MCF 10A (cell line): ENCODE results near the gene FUT2. TPM values are rescaled to one million over a fixed set of nuclear protein-coding genes. Genes with fewer than 3 reads are reported as not detected.
"Not testable (repeated sequence)": the region's sequence is repeated elsewhere in the genome, so short reads cannot be mapped to it uniquely, and the experiment has no call there.

ENCODE experiments used
- BruUV-seq: library from RNA; stranded (reverse); fragments of 400-500 nt; replicated peaks from 2 replicates; lab custom pipeline; 2021; lab: Mats Ljungman, UMichigan
- CTCF ChIA-PET: fragments of 300-600 bp; sonication (Branson Sonifier 250); formaldehyde crosslinking; extraction: SDS; loops from one replicate; lab custom pipeline; 2021; ENCODE audit warnings: antibody characterized with exemption, inconsistent platforms; lab: Yijun Ruan, JAX
- POLR2A ChIA-PET: fragments of 300-600, 350-650 bp; sonication (Branson Sonifier 250); formaldehyde crosslinking; extraction: SDS; loops from one replicate; lab custom pipeline; 2020; ENCODE audit warnings: antibody characterized with exemption, inconsistent platforms; lab: Yijun Ruan, JAX
- DNase-seq: peaks from one replicate; pipeline ENCODE4 v3.0.0-alpha.2; 2018; ENCODE audit not compliant: unreplicated experiment
- H3K27ac Mint-ChIP-seq: one replicate; pipeline ENCODE4 v1.8.0; 2022; ENCODE audit warnings: mild to moderate bottlenecking, low read depth, mixed read lengths; ENCODE audit not compliant: unreplicated experiment
- H3K27me3 Mint-ChIP-seq: one replicate; pipeline ENCODE4 v1.8.0; 2022; ENCODE audit warnings: mixed read lengths; ENCODE audit not compliant: insufficient read depth, unreplicated experiment
- H3K36me3 Mint-ChIP-seq: one replicate; pipeline ENCODE4 v1.8.0; 2022; ENCODE audit warnings: mild to moderate bottlenecking, moderate library complexity, mixed read lengths; ENCODE audit not compliant: insufficient read depth, unreplicated experiment
- H3K4me1 Mint-ChIP-seq: one replicate; pipeline ENCODE4 v1.8.0; 2022; ENCODE audit warnings: mixed read lengths; ENCODE audit not compliant: insufficient read depth, unreplicated experiment
- H3K4me3 Mint-ChIP-seq: one replicate; pipeline ENCODE4 v1.8.0; 2022; ENCODE audit warnings: mild to moderate bottlenecking, moderate library complexity, mixed read lengths; ENCODE audit not compliant: unreplicated experiment
- H3K9me3 Mint-ChIP-seq: one replicate; pipeline ENCODE4 v1.8.0; 2022; ENCODE audit warnings: mixed read lengths; ENCODE audit not compliant: unreplicated experiment
- intact Hi-C: fragments of 100-400 bp; cut with micrococcal nuclease; formaldehyde crosslinking; loops from 2 replicates; pipeline ENCODE4 v1.14.1; 2022
- total RNA-seq: library from RNA; stranded (reverse); gene quantifications from 2 replicates; pipeline ENCODE4 v1.2.3, GENCODE V29; 2022
- TF ChIP-seq, protein P1 (sequence below): fragments of 200-600 bp; IDR thresholded peaks from one replicate; pipeline ENCODE4 v1.8.0; 2022; ENCODE audit warnings: antibody characterized with exemption, mild to moderate bottlenecking; ENCODE audit not compliant: unreplicated experiment

Gene FUT2
- total RNA-seq, 1 experiment from 2014 or later: not detected

DNA sequence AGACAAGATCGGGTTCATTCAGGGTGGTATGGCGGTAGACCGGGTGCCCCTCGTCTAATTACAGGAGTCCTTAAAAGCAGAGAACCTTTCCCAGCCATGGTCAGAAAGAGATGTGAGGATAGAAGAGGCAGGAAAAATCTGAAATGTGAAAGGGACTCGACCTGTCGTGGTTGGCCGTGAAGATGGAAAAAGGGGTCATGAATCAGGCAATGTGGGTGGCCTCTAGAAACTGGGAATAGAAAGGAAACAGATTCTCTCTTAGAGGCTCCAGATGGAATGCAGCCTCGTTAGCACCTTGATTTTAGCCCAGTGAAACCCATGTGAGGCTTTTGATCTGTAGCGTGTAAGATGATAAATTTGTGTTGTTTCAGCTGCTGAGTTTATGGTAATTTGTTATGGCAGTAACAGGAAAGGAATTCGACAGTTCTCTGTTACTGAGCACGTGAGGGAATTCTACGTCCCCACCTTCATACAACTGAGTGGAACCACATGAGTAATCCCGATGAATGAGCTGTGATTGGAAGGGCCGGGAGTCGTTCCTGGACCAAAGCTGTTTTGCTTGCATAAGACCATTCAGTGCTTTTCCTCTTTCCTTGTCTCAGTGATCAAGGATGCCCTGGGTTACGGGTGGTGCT lies 38.8 kb upstream of the FUT2 start:
- POLR2A ChIA-PET: interaction anchor here (0.6 to 1.6 kb wide), 7 partner anchors 8 to 215 kb away, joined by 3 to 6 read pairs (median 3); partner anchors contain the start of genes CA11, DBP, RPL18 and SPHK2
- TF ChIP-seq, protein P1, sequence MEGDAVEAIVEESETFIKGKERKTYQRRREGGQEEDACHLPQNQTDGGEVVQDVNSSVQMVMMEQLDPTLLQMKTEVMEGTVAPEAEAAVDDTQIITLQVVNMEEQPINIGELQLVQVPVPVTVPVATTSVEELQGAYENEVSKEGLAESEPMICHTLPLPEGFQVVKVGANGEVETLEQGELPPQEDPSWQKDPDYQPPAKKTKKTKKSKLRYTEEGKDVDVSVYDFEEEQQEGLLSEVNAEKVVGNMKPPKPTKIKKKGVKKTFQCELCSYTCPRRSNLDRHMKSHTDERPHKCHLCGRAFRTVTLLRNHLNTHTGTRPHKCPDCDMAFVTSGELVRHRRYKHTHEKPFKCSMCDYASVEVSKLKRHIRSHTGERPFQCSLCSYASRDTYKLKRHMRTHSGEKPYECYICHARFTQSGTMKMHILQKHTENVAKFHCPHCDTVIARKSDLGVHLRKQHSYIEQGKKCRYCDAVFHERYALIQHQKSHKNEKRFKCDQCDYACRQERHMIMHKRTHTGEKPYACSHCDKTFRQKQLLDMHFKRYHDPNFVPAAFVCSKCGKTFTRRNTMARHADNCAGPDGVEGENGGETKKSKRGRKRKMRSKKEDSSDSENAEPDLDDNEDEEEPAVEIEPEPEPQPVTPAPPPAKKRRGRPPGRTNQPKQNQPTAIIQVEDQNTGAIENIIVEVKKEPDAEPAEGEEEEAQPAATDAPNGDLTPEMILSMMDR: no peak
- Mint-ChIP-seq H3K9me3 (no peaks in the 10 kb centered on the region), H3K27me3 (no peaks in the 10 kb centered on the region), H3K36me3 (no peaks in the 10 kb centered on the region), H3K4me1 (peaks cover 23% of the 10 kb centered on the region), H3K4me3 (no peak overlapping the region), H3K27ac (peak overlapping the region; percentile 77)
- intact Hi-C loops: no loop called here
- DNase-seq: peak; percentile 81
- CTCF ChIA-PET: interaction anchor here (0.6 to 1.8 kb wide), 4 partner anchors 11 to 284 kb away, joined by 3 to 4 read pairs (median 4); partner anchors contain the start of gene CA11
- BruUV-seq: no TSS peak

DNA sequence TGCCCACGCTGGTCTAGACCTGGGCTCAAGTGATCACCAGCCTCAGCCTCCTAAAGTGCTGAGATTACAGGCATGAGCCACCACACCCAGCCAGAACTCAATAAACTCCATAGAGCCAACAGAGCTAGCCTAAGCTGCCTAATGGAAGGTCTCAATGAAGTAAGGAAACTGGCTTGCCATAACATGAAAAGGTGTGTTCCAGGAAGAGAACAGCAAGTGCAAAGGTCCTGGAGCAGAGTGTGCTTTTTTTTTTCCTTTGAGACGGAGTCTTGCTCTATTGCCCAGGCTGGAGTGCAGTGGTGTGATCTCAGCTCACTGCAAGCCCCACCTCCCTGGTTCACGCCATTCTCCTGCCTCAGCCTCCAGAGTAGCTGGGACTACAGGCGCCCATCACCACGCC lies 37.9 kb upstream of the FUT2 start:
- H3K36me3 Mint-ChIP-seq, DNase-seq, H3K27me3 Mint-ChIP-seq, H3K4me3 Mint-ChIP-seq, H3K27ac Mint-ChIP-seq, intact Hi-C loops, BruUV-seq, H3K9me3 Mint-ChIP-seq: not testable (repeated sequence)
- ChIA-PET CTCF (interaction anchor here (0.6 to 1.8 kb wide), 4 partner anchors 12 to 283 kb away, joined by 3 to 4 read pairs (median 4); partner anchors contain the start of gene CA11), POLR2A (interaction anchor here (0.6 to 1.6 kb wide), 7 partner anchors 9 to 214 kb away, joined by 3 to 6 read pairs (median 3); partner anchors contain the start of genes DBP, RPL18 and SPHK2)
- peaks cover 23% of the 10 kb centered on the region for H3K4me1 Mint-ChIP-seq

DNA sequence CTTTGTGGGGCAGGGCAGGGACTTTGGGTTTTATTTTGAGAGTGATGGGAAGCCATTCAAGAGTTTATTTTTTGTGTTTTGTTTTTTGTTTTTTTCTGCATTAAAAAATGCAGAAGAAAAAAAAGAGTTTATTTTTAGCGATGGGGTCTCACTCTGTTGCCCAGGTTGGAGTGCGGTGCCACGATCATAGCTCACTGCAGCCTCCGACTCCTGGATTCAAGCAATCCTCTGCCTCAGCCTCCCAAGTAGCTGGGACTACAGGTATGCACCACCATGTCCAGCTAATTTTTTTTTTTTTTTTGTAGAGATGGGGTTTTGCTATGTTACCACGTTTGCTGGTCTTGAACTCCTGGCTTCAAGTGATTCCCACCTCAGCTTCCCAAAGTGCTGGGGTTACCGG lies 37.3 kb upstream of the FUT2 start:
- Mint-ChIP-seq H3K27me3 (no peaks in the 10 kb centered on the region), H3K4me3 (no peak overlapping the region), H3K4me1 (peaks cover 23% of the 10 kb centered on the region), H3K36me3 (no peaks in the 10 kb centered on the region), H3K9me3 (no peaks in the 10 kb centered on the region), H3K27ac (no peak overlapping the region)
- TF ChIP-seq, protein P1: no peak
- ChIA-PET CTCF (interaction anchor here (0.6 to 1.8 kb wide), 3 partner anchors 13 to 725 kb away, joined by 3 to 6 read pairs (median 4); partner anchors contain the start of gene CA11), POLR2A (interaction anchor here (0.6 kb wide), 1 partner anchor 112 kb away, joined by 3 read pairs; no protein-coding TSS in a partner anchor)
- intact Hi-C loops: no loop called here
- no TSS peak for BruUV-seq
- no peak for DNase-seq

DNA sequence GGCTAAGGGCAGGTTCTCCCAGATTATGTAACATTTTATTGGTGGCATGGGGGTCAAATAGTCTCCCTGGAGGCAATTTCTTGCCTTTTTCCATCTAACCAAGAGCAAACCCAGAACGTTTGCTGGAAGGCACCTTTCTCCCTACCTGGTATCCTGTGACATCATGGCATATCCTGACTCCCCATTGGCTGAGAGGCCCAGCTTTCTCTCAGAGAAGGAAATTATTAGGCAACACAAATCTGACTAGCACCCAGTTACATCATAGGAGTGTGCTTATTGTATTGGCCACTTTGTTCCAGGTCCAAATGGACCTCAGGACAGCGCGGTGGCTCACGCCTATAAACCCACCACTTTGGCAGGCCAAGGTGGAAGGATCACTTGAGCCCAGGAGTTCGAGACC lies 36.0 kb upstream of the FUT2 start:
- POLR2A ChIA-PET: interaction anchor here (0.6 to 0.7 kb wide), 2 partner anchors 12 to 18 kb away, joined by 3 read pairs; no protein-coding TSS in a partner anchor
- H3K27ac Mint-ChIP-seq: no peak overlapping the region

More for the DNA sequence above, 36.0 kb upstream of the FUT2 start:
- TF ChIP-seq, protein P1: no peak
- Mint-ChIP-seq H3K9me3 (no peaks in the 10 kb centered on the region), H3K4me3 (no peak overlapping the region), H3K27me3 (no peaks in the 10 kb centered on the region), H3K36me3 (no peaks in the 10 kb centered on the region), H3K4me1 (peaks cover 18% of the 10 kb centered on the region)
- CTCF ChIA-PET: no interaction called here
- intact Hi-C loops: no loop called here
- DNase-seq: peak; percentile 65
- BruUV-seq: no TSS peak
